Panc1 (cell line): ENCODE results near the gene TMEM150A. TPM values are rescaled to one million over a fixed set of nuclear protein-coding genes. Genes with fewer than 3 reads are reported as not detected.

Source experiments
- ATAC-seq: fragments of 200-7000 bp; cut with Tn5 transposase; 2 replicates; pipeline ENCODE4 v1.9.1; 2020; ENCODE audit warnings: mild to moderate bottlenecking, moderate library complexity
- BruUV-seq: library from RNA; stranded (reverse); fragments of 400-500 nt; replicated peaks from 2 replicates; lab custom pipeline; 2021; lab: Mats Ljungman, UMichigan
- CTCF ChIA-PET: fragments of 300-600 bp; sonication (Branson Sonifier 250); formaldehyde crosslinking; loops from one replicate; lab custom pipeline; 2022; ENCODE audit warnings: antibody characterized with exemption; lab: Charles Lee
- POLR2A ChIA-PET: fragments of 300-600 bp; sonication (Branson Sonifier 250); formaldehyde crosslinking; loops from one replicate; lab custom pipeline; 2022; ENCODE audit warnings: antibody characterized with exemption; lab: Charles Lee
- DNase-seq: peaks from one replicate; pipeline ENCODE4 v3.0.0-alpha.2; 2010; ENCODE audit warnings: low read depth, low spot score
- H3K27ac ChIP-seq: 2 replicates; pipeline ENCODE4 v1.5.1; 2011; ENCODE audit warnings: mild to moderate bottlenecking, low read length, inconsistent platforms
- H3K27me3 ChIP-seq: fragments of 200-500 bp; sonication (Bioruptor generic); 2 replicates; pipeline ENCODE4 v1.6.0; 2014; ENCODE audit warnings: low read length, inconsistent platforms; ENCODE audit not compliant: control insufficient read depth, insufficient read depth
- H3K36me3 ChIP-seq: fragments of 200-500 bp; sonication (Bioruptor generic); 2 replicates; pipeline ENCODE4 v1.5.1; 2014; ENCODE audit warnings: inconsistent platforms, mild to moderate bottlenecking, low read length, moderate library complexity; ENCODE audit not compliant: control insufficient read depth, insufficient read depth
- H3K4me1 ChIP-seq: 2 replicates; pipeline ENCODE4 v1.5.1; 2011; ENCODE audit warnings: inconsistent platforms, mild to moderate bottlenecking, low read length, moderate library complexity; ENCODE audit not compliant: control insufficient read depth, insufficient read depth
- H3K4me3 ChIP-seq, 2 experiments: 2 replicates each; pipeline ENCODE4 v1.5.1; 2011 to 2012; ENCODE audit warnings: low read depth in 2 of 2, low read length in 2 of 2, mild to moderate bottlenecking in 2 of 2, inconsistent platforms in 1 of 2, moderate library complexity in 1 of 2
- H3K9me3 ChIP-seq: fragments of 200-500 bp; sonication (Bioruptor generic); 2 replicates; pipeline ENCODE4 v1.5.1; 2014; ENCODE audit warnings: low read depth, mild to moderate bottlenecking, inconsistent platforms, low read length, moderate library complexity; ENCODE audit not compliant: control insufficient read depth, insufficient read depth
- CTCF ChIP-seq: fragments of 450-650 bp; IDR thresholded peaks from 2 replicates; pipeline ENCODE4 v1.5.1; 2017; ENCODE audit warnings: mild to moderate bottlenecking
- POLR2AphosphoS5 ChIP-seq: IDR thresholded peaks from 2 replicates; pipeline ENCODE4 v1.6.1; 2012; ENCODE audit warnings: mild to moderate bottlenecking, low read depth, low read length, moderate library complexity
- REST ChIP-seq, 2 experiments: IDR thresholded peaks; 2 replicates each; pipeline ENCODE4 v1.6.1; 2011 to 2012; ENCODE audit warnings: low read depth in 2 of 2, control low read depth in 1 of 2, low read length in 1 of 2, mild to moderate bottlenecking in 1 of 2, moderate library complexity in 1 of 2; ENCODE audit not compliant: insufficient read depth in 1 of 2
- SIN3A ChIP-seq: IDR thresholded peaks from 2 replicates; pipeline ENCODE4 v1.6.1; 2012; ENCODE audit warnings: low read depth, mild to moderate bottlenecking, low read length, moderate library complexity, borderline replicate concordance; ENCODE audit not compliant: insufficient read depth
- TCF7L2 ChIP-seq: IDR thresholded peaks from 2 replicates; pipeline ENCODE4 v1.6.1; 2011; ENCODE audit warnings: mild to moderate bottlenecking, low read depth, low read length, inconsistent platforms
- in situ Hi-C: cut with HindIII; loops from 2 replicates; pipeline ENCODE4 v1.10.0; 2016; ENCODE audit warnings: low sequenced_read_pairs, low pct_unique_long_range_greater_than_20kb
- intact Hi-C: fragments of 100-400 bp; cut with micrococcal nuclease; formaldehyde crosslinking; loops from one replicate; pipeline ENCODE4 v1.10.0; 2022; ENCODE audit not compliant: unreplicated experiment
- total RNA-seq: library from RNA; stranded (reverse); gene quantifications from one replicate; pipeline ENCODE4 v1.2.1, GENCODE V29; 2021; ENCODE audit not compliant: unreplicated experiment

Gene TMEM150A
- total RNA-seq, 1 experiment from 2014 or later, result 30.4 TPM

DNA sequence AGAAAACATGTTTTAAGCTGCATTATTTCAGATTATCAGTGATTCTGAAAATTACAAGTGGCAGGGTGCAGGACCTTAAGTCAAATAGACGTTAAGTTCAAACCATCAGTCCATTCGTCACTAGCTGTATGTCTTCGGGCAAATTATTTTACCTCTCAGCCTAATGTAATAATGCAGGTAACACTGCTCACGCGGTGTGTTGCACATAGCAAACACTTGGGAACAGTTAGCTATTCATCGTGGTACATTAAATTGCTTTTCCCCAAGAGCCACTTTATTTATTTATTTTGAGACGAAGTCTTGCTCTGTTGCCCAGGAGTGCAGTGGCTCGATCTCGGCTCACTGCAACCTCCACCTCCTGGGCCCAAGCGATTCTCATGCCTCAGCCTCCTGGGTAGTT, 53.4 kb downstream of the TMEM150A start:
- H3K9me3 ChIP-seq, result no peaks in the 10 kb centered on the region
- H3K4me3 ChIP-seq, result no peak overlapping the region
- H3K36me3 ChIP-seq, result peaks cover 14% of the 10 kb centered on the region
- DNase-seq (no peak), ATAC-seq (no peak)
- TF ChIP-seq CTCF (no peak), SIN3A (no peak), POLR2AphosphoS5 (no peak), TCF7L2 (no peak), REST (IDR thresholded peaks at IDR 0.05; ENCODE audit: insufficient read depth in 1 of 2, low read depth in 2 of 2, low read length in 1 of 2) (no peak)
- H3K27ac ChIP-seq, result peak overlapping the region; percentile 100
- peaks cover 79% of the 10 kb centered on the region for H3K4me1 ChIP-seq
- in situ Hi-C loops (loop anchor here (25.0 kb wide), 1 partner anchor 137 kb away; the partner anchor contains the start of genes CAPG and SH2D6), intact Hi-C loops (no loop called here)
- no peaks in the 10 kb centered on the region for H3K27me3 ChIP-seq
- ChIA-PET CTCF (interaction anchor here (0.6 to 1.0 kb wide), 3 partner anchors 42 to 128 kb away, joined by 3 to 4 read pairs (median 4); no protein-coding TSS in a partner anchor), POLR2A (interaction anchor here (0.6 to 1.5 kb wide), 10 partner anchors 12 to 216 kb away, joined by 3 to 10 read pairs (median 3); no protein-coding TSS in a partner anchor)
- BruUV-seq, result no TSS peak

GRCh38 chr2:85548608-85548900, 53.9 kb downstream of the TMEM150A start:
- BruUV-seq, result no TSS peak
- ATAC-seq (peak; percentile 7), DNase-seq (no peak)
- Histone ChIP-seq H3K27me3 (no peaks in the 10 kb centered on the region), H3K27ac (peak overlapping the region; percentile 100), H3K9me3 (no peaks in the 10 kb centered on the region), H3K4me3 (no peak overlapping the region), H3K4me1 (peaks cover 82% of the 10 kb centered on the region), H3K36me3 (peaks cover 14% of the 10 kb centered on the region)
- ChIA-PET POLR2A (interaction anchor here (0.6 to 1.5 kb wide), 7 partner anchors 13 to 403 kb away, joined by 3 to 10 read pairs (median 3); no protein-coding TSS in a partner anchor), CTCF (interaction anchor here (0.7 to 1.0 kb wide), 2 partner anchors 41 to 127 kb away, joined by 3 to 4 read pairs; no protein-coding TSS in a partner anchor)
- in situ Hi-C loops, result loop anchor here (25.0 kb wide), 1 partner anchor 136 kb away; the partner anchor contains the start of genes CAPG and SH2D6
- intact Hi-C loops, result no loop called here
- TF ChIP-seq SIN3A (0 out of 2 replicates have a peak, but pooled peaks have one; percentile 60), TCF7L2 (no peak), CTCF (no peak), POLR2AphosphoS5 (peak; percentile 56; the same call in 1 of the 2 replicates)

Other genes with a start within 250 kb of the TMEM150A start
- gene RETSAT, start 248.2 kb downstream of the TMEM150A start, total RNA-seq, result 50.9 TPM
- gene ELMOD3, start 247.9 kb downstream of the TMEM150A start, total RNA-seq, result 14.8 TPM
- gene CAPG, start 192.3 kb downstream of the TMEM150A start, total RNA-seq, result 202 TPM
- 3.3 TPM for gene SH2D6, start 184.0 kb downstream of the TMEM150A start, total RNA-seq
- gene MAT2A, start 63.5 kb downstream of the TMEM150A start, total RNA-seq, result 547 TPM
- 64.1 TPM for gene GGCX, start 41.2 kb downstream of the TMEM150A start, total RNA-seq
- gene VAMP8, start 25.1 kb downstream of the TMEM150A start, total RNA-seq, result 93.2 TPM
- 21.3 TPM for gene VAMP5, start 18.3 kb downstream of the TMEM150A start, total RNA-seq
- 156 TPM for gene RNF181, start 7.0 kb downstream of the TMEM150A start, total RNA-seq
- 23.7 TPM for gene C2orf68, start 9.4 kb upstream of the TMEM150A start, total RNA-seq
- 78.6 TPM for gene USP39, start 13.5 kb upstream of the TMEM150A start, total RNA-seq
- gene SFTPB, start 65.5 kb upstream of the TMEM150A start, total RNA-seq, result 5.6 TPM
- gene GNLY, start 91.7 kb upstream of the TMEM150A start, total RNA-seq, result not detected
- gene ATOH8, start 151.3 kb upstream of the TMEM150A start, total RNA-seq, result 3.8 TPM